ENCODE data around the gene ARHGAP18.

The ARHGAP18 gene

GRCh38 chr6:129719692-129720091 lies 9.7 kb upstream of the ARHGAP18 start:
- DNase-seq: no peak

GRCh38 chr6:129717277-129717676 lies 7.3 kb upstream of the ARHGAP18 start:
- no peak for DNase-seq

GRCh38 chr6:129713806-129714333 lies 3.9 kb upstream of the ARHGAP18 start:
- no peak for DNase-seq

GRCh38 chr6:129711271-129711631 lies 1.3 kb upstream of the ARHGAP18 start:
- no peak for DNase-seq

GRCh38 chr6:129710450-129711270 lies 683 bp upstream of the ARHGAP18 start:
- DNase-seq: no peak

- DNase-seq: peak; percentile 61
Observed at GRCh38 chr6:129709196-129709768, 695 bp downstream of the ARHGAP18 start.

GRCh38 chr6:129708496-129709195 lies 1.3 kb downstream of the ARHGAP18 start:
- DNase-seq: no peak

- no peak for DNase-seq
Observed at GRCh38 chr6:129707882-129708495, 2.0 kb downstream of the ARHGAP18 start.

- no peak for DNase-seq
Observed at GRCh38 chr6:129707028-129707427, 2.9 kb downstream of the ARHGAP18 start.

GRCh38 chr6:129705212-129705611 lies 4.8 kb downstream of the ARHGAP18 start:
- no peak for DNase-seq

- no peak for DNase-seq
Observed at GRCh38 chr6:129704708-129705107, 5.3 kb downstream of the ARHGAP18 start.

GRCh38 chr6:129701721-129702455 lies 8.1 kb downstream of the ARHGAP18 start:
- no peak for DNase-seq

GRCh38 chr6:129700666-129701065 lies 9.3 kb downstream of the ARHGAP18 start:
- DNase-seq: no peak

GRCh38 chr6:129699659-129700058 lies 10.3 kb downstream of the ARHGAP18 start:
- no peak for DNase-seq

GRCh38 chr6:129698430-129698829 lies 11.5 kb downstream of the ARHGAP18 start:
- DNase-seq: no peak

- DNase-seq: no peak
Observed at GRCh38 chr6:129697788-129698187, 12.2 kb downstream of the ARHGAP18 start.

GRCh38 chr6:129696843-129697242 lies 13.1 kb downstream of the ARHGAP18 start:
- DNase-seq: no peak

GRCh38 chr6:129696028-129696418 lies 14.0 kb downstream of the ARHGAP18 start:
- DNase-seq: no peak

- DNase-seq: no peak
Observed at GRCh38 chr6:129695373-129696027, 14.5 kb downstream of the ARHGAP18 start.

GRCh38 chr6:129694036-129694435 lies 15.9 kb downstream of the ARHGAP18 start:
- DNase-seq: no peak

- no peak for DNase-seq
Observed at GRCh38 chr6:129692467-129692866, 17.5 kb downstream of the ARHGAP18 start.

GRCh38 chr6:129691709-129692108 lies 18.3 kb downstream of the ARHGAP18 start:
- DNase-seq: no peak

Measured in right hindlimb (tissue), 1 donor.